NCI-H446 (cell line): ENCODE data around the gene AIG1.
"Not testable (repeated sequence)": the region's sequence is repeated elsewhere in the genome, so short reads cannot be mapped to it uniquely, and the experiment has no call there.

Experiments used
- DNase-seq, 2 experiments: peaks; one replicate each; lab custom pipeline; 2025; lab: John Stamatoyannopoulos, UW

Gene AIG1

GRCh38 chr6:143058987-143059386 is 1.7 kb upstream of the AIG1 start:
- DNase-seq: no peak

- no peak for DNase-seq
Measured at GRCh38 chr6:143059663-143060353, 881 bp upstream of the AIG1 start.

- DNase-seq: peak; percentile 43 to 45
Measured at GRCh38 chr6:143060354-143060805, 309 bp upstream of the AIG1 start.

GRCh38 chr6:143061597-143062385 is 1.1 kb downstream of the AIG1 start:
- DNase-seq: peak in 1 of 2 experiments; percentile 5

- no peak for DNase-seq
Measured at GRCh38 chr6:143062551-143062950, 1.9 kb downstream of the AIG1 start.

- DNase-seq: no peak
Measured at GRCh38 chr6:143063631-143064030, 2.9 kb downstream of the AIG1 start.

GRCh38 chr6:143064271-143064670 is 3.6 kb downstream of the AIG1 start:
- no peak for DNase-seq

GRCh38 chr6:143064951-143065683 is 4.4 kb downstream of the AIG1 start:
- DNase-seq: no peak

GRCh38 chr6:143068001-143068400 is 7.3 kb downstream of the AIG1 start:
- no peak for DNase-seq

GRCh38 chr6:143074101-143074500 is 13.4 kb downstream of the AIG1 start:
- no peak for DNase-seq

- no peak for DNase-seq
Measured at GRCh38 chr6:143074670-143075318, 14.1 kb downstream of the AIG1 start.

- no peak for DNase-seq
Measured at GRCh38 chr6:143078468-143079324, 18.0 kb downstream of the AIG1 start.

- no peak for DNase-seq
Measured at GRCh38 chr6:143079325-143079640, 18.6 kb downstream of the AIG1 start.

- not testable (repeated sequence) for DNase-seq
Measured at GRCh38 chr6:143082274-143082673, 21.6 kb downstream of the AIG1 start.

- not testable (repeated sequence) for DNase-seq
Measured at GRCh38 chr6:143084019-143084418, 23.3 kb downstream of the AIG1 start.

- not testable (repeated sequence) for DNase-seq
Measured at GRCh38 chr6:143087335-143087734, 26.6 kb downstream of the AIG1 start.

GRCh38 chr6:143087856-143088255 is 27.2 kb downstream of the AIG1 start:
- no peak for DNase-seq

GRCh38 chr6:143090314-143091044 is 29.8 kb downstream of the AIG1 start:
- DNase-seq: no peak

- DNase-seq: no peak
Measured at GRCh38 chr6:143092768-143093167, 32.1 kb downstream of the AIG1 start.

- no peak for DNase-seq
Measured at GRCh38 chr6:143093290-143093689, 32.6 kb downstream of the AIG1 start.

- no peak for DNase-seq
Measured at GRCh38 chr6:143096403-143096802, 35.7 kb downstream of the AIG1 start.
